C4-2B (cell line): ENCODE data around the gene TCERG1L.

Source experiments
- CTCF ChIP-seq: fragments of 450-650 bp; conservative IDR thresholded peaks from 2 replicates; pipeline ENCODE4 v1.5.1; 2017; ENCODE audit warnings: mild to moderate bottlenecking
- ZFX ChIP-seq: fragments of 450-650 bp; IDR thresholded peaks from 2 replicates; pipeline ENCODE4 v1.6.1; 2017

- TF ChIP-seq CTCF (no peak), ZFX (no peak)
Observed at GRCh38 chr10:131226446-131227162, 84.9 kb downstream of the TCERG1L start.
